Sigmoid colon (tissue), 7 donors: ENCODE measurements around the gene MED8. TPM values are rescaled to one million over a fixed set of nuclear protein-coding genes. Genes with fewer than 3 reads are reported as not detected.
"Not testable (repeated sequence)": the region's sequence is repeated elsewhere in the genome, so short reads cannot be mapped to it uniquely, and the experiment has no call there.

Experiments
- DNase-seq: peaks from one replicate; pipeline ENCODE4 v3.0.0-alpha.2; 2019
- H3K27ac ChIP-seq, 4 donors: fragments of 200-600 bp; sonication (generic); one replicate each; pipeline ENCODE4 v1.5.1; 2016 to 2019; ENCODE audit warnings: mild to moderate bottlenecking in 1 of 4
- H3K27me3 ChIP-seq, 3 donors: fragments of 200-600 bp; sonication (generic); one replicate each; pipeline ENCODE4 v1.5.1; 2019; ENCODE audit warnings: mild to moderate bottlenecking in 1 of 3
- H3K36me3 ChIP-seq, 4 donors: fragments of 200-600 bp; sonication (generic); one replicate each; pipeline ENCODE4 v1.5.1; 2016 to 2019
- H3K4me1 ChIP-seq, 4 donors: fragments of 200-600 bp; sonication (generic); one replicate each; pipeline ENCODE4 v1.5.1; 2017 to 2019
- H3K4me3 ChIP-seq, 4 donors: fragments of 200-600 bp; sonication (generic); one replicate each; pipeline ENCODE4 v1.5.1; 2017 to 2019; ENCODE audit warnings: mild to moderate bottlenecking in 2 of 4, moderate library complexity in 1 of 4
- H3K9me3 ChIP-seq, 4 donors: fragments of 200-600 bp in 3 of 4; sonication (generic) in 3 of 4; one replicate each; pipeline versions ENCODE4 v1.5.1 to v1.6.1; 2013 to 2019
- CTCF ChIP-seq, 4 experiments: fragments of 450-650 bp in 3 of 4; fragments of 200-600 bp in 1 of 4; IDR thresholded peaks; one replicate each; pipeline ENCODE4 v1.5.1; 2016 to 2019; ENCODE audit warnings: antibody characterized with exemption in 4 of 4, mild to moderate bottlenecking in 3 of 4, moderate library complexity in 2 of 4
- EP300 ChIP-seq, 4 donors: sonication (generic); formaldehyde crosslinking; IDR thresholded peaks; one replicate each; pipeline ENCODE4 v1.6.1; 2017; ENCODE audit warnings: antibody characterized with exemption in 4 of 4
- POLR2A ChIP-seq, 2 donors: fragments of 450-650 bp; IDR thresholded peaks; one replicate each; pipeline ENCODE4 v1.6.1; 2016; ENCODE audit warnings: antibody characterized with exemption in 2 of 2, mild to moderate bottlenecking in 2 of 2, moderate library complexity in 2 of 2
- POLR2AphosphoS5 ChIP-seq, 4 donors: sonication (generic); formaldehyde crosslinking; IDR thresholded peaks; one replicate each; pipeline ENCODE4 v1.6.1; 2017; ENCODE audit warnings: antibody characterized with exemption in 4 of 4
- WGBS, 2 donors: extraction: QIAGEN DNeasy Blood & Tissue Kit; methylation state at CpG; one replicate each; pipeline ENCODE4 v1.1.7; 2013; 5-methylcytosine and 5-hydroxymethylcytosine counted together
- intact Hi-C: fragments of 100-400 bp; cut with DNase I; formaldehyde crosslinking; loops from one replicate; pipeline ENCODE4 v1.15.1; 2023
- polyA plus RNA-seq, 3 donors: library from polyadenylated mRNA; stranded (reverse); fragments of 200-250 nt; gene quantifications; one replicate each; pipeline ENCODE4 v1.2.3, GENCODE V29; 2013
- total RNA-seq, 4 donors: library from RNA; depleted of rRNA; stranded (reverse); fragments of >200 nt; gene quantifications; one replicate each; pipeline ENCODE4 v1.1.0, GENCODE V29; 2016
- donor health status: healthy with polysubstance abuse.
- donor health status: Bipolar disorder and iron deficiency.
- donor health status: healthy.

Gene MED8
- total and polyA plus RNA-seq, 7 donors = 25.3 to 43.9 (median 33.4) TPM

GRCh38 chr1:43376723-43377235 lies 12.8 kb downstream of the MED8 start:
- H3K4me1 ChIP-seq = peaks cover 0 to 1% (median 0%) of the 10 kb centered on the region in 4 donors
- DNase-seq = no peak
- intact Hi-C loops = no loop called here
- H3K4me3 ChIP-seq = no peak overlapping the region
- H3K27me3 ChIP-seq = no peaks in the 10 kb centered on the region
- TF ChIP-seq POLR2AphosphoS5 (IDR thresholded peaks at IDR 0.05) = no peak
- no peak for TF ChIP-seq CTCF (IDR thresholded peaks at IDR 0.05)
- no peak for TF ChIP-seq POLR2A (IDR thresholded peaks at IDR 0.05)
- no peak for TF ChIP-seq EP300 (IDR thresholded peaks at IDR 0.05)
- peaks cover 0 to 14% (median 0%) of the 10 kb centered on the region in 4 donors for H3K36me3 ChIP-seq
- no peaks in the 10 kb centered on the region for H3K9me3 ChIP-seq
- H3K27ac ChIP-seq = no peak overlapping the region
- WGBS, 2 donors = 87 to 88% methylated on average over 7 of the region's 7 CpGs

- H3K27ac ChIP-seq = peak overlapping the region in 1 of 4 donors; percentile 28
- peaks cover 0 to 12% (median 8%) of the 10 kb centered on the region in 4 donors for H3K4me1 ChIP-seq
- WGBS, 2 donors = 46 to 73% methylated on average over 4 of the region's 4 CpGs
- H3K9me3 ChIP-seq = no peaks in the 10 kb centered on the region
- intact Hi-C loops = no loop called here
- peaks cover 0 to 6% (median 0%) of the 10 kb centered on the region in 4 donors for H3K36me3 ChIP-seq
- TF ChIP-seq POLR2A (IDR thresholded peaks at IDR 0.05) = no peak
- H3K4me3 ChIP-seq = no peak overlapping the region
- H3K27me3 ChIP-seq = no peaks in the 10 kb centered on the region
- no peak for DNase-seq
Measured at GRCh38 chr1:43373066-43373940, 16.3 kb downstream of the MED8 start.

DNA sequence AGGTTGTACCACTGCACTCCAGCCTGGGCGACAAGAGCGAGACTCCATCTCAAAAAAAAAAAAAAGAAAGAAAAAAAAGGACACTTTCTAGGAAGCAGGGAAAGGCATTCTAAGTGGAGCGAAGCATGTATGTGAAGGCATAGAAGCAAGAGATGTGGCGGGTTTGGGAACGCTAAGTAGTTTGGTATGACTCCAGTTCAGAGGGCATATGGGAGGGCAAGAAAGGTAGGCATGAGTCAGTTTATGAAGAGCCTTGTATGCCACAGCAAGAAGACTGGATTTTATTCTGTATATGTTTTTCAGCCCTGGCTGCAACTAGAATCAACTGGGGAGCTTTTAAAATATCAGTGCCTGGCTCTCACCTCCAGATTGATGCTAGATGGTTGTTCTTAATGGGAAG lies 17.4 kb downstream of the MED8 start:
- Histone ChIP-seq H3K27me3 (no peaks in the 10 kb centered on the region), H3K27ac (peak overlapping the region in 1 of 4 donors; percentile 43), H3K4me3 (no peak overlapping the region), H3K9me3 (no peaks in the 10 kb centered on the region), H3K4me1 (peaks cover 0 to 15% (median 11%) of the 10 kb centered on the region in 4 donors), H3K36me3 (peaks cover 0 to 6% (median 0%) of the 10 kb centered on the region in 4 donors)
- no peak for TF ChIP-seq CTCF (IDR thresholded peaks at IDR 0.05)
- no peak for TF ChIP-seq EP300 (IDR thresholded peaks at IDR 0.05)
- TF ChIP-seq POLR2AphosphoS5 (IDR thresholded peaks at IDR 0.05) = no peak
- no peak for DNase-seq
- 97% methylated on average over 5 of the region's 5 CpGs for WGBS, 2 donors
- intact Hi-C loops = no loop called here

DNA sequence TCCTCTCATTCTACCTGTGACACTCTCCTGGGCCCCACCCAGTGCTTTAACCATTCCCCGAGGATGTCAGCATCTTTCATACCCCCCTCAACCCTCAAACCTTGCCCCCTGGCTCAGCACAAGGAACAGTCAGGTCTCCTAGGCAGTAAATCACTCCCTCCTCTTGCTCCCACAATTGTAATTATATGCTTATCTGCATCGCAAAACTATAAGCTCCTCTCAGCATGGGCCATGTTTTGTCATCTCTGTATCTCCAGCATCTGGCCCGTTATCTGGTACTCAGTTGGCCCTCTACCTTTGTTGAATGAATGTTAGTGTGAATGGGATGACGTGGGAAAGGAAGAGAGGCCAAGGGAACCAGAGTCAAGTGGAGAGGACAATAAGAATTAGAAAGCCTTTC lies 19.0 kb downstream of the MED8 start:
- Histone ChIP-seq H3K27me3 (no peaks in the 10 kb centered on the region), H3K9me3 (no peaks in the 10 kb centered on the region), H3K36me3 (peaks cover 0 to 8% (median 1%) of the 10 kb centered on the region in 4 donors), H3K4me1 (peaks cover 0 to 29% (median 24%) of the 10 kb centered on the region in 4 donors), H3K27ac (no peak overlapping the region), H3K4me3 (no peak overlapping the region)
- 59 to 83% methylated on average over 4 of the region's 4 CpGs for WGBS, 2 donors
- TF ChIP-seq POLR2A (IDR thresholded peaks at IDR 0.05) = no peak
- TF ChIP-seq EP300 (IDR thresholded peaks at IDR 0.05) = no peak
- no peak for TF ChIP-seq POLR2AphosphoS5 (IDR thresholded peaks at IDR 0.05)
- TF ChIP-seq CTCF (IDR thresholded peaks at IDR 0.05) = no peak
- intact Hi-C loops = no loop called here
- DNase-seq = no peak

- peaks cover 0 to 15% (median 8%) of the 10 kb centered on the region in 4 donors for H3K36me3 ChIP-seq
- WGBS, 2 donors = 97% methylated on average over 6 of the region's 6 CpGs
- peaks cover 0 to 29% (median 24%) of the 10 kb centered on the region in 4 donors for H3K4me1 ChIP-seq
- intact Hi-C loops, H3K4me3 ChIP-seq, H3K27me3 ChIP-seq, H3K27ac ChIP-seq, H3K9me3 ChIP-seq, DNase-seq: not testable (repeated sequence)
Measured at GRCh38 chr1:43369779-43370178, 19.8 kb downstream of the MED8 start.
